PFSK-1 (cell line): Measurements from ENCODE around the gene OR8H1.

Source experiments
- FOXP2 ChIP-seq: optimal IDR thresholded peaks from 2 replicates; pipeline ENCODE3; 2011; ENCODE audit warnings: borderline replicate concordance, control low read depth, inconsistent platforms; ENCODE audit not compliant: insufficient read depth; ENCODE audit errors: extremely low read length, extremely low read depth
- POLR2AphosphoS5 ChIP-seq: IDR thresholded peaks from 2 replicates; pipeline ENCODE4 v1.6.1; 2012; ENCODE audit warnings: low read depth, mild to moderate bottlenecking, control low read depth, low read length, moderate library complexity
- SIN3A ChIP-seq: IDR thresholded peaks from 2 replicates; pipeline ENCODE4 v1.6.1; 2012; ENCODE audit warnings: mild to moderate bottlenecking, low read length, moderate library complexity, borderline replicate concordance; ENCODE audit not compliant: insufficient read depth
- TAF1 ChIP-seq: IDR thresholded peaks from 2 replicates; pipeline ENCODE4 v1.6.1; 2012; ENCODE audit warnings: low read length, control low read depth, borderline replicate concordance; ENCODE audit not compliant: insufficient read depth
- TF ChIP-seq, protein P1 (sequence below), 2 experiments: IDR thresholded peaks; 2 replicates each; pipeline versions ENCODE4 v1.6.1 to v1.8.0; 2011 to 2012; ENCODE audit warnings: low read depth in 2 of 2, low read length in 2 of 2, control low read depth in 1 of 2, inconsistent platforms in 1 of 2, mild to moderate bottlenecking in 1 of 2, moderate library complexity in 1 of 2; ENCODE audit not compliant: insufficient read depth in 1 of 2

OR8H1 gene

DNA sequence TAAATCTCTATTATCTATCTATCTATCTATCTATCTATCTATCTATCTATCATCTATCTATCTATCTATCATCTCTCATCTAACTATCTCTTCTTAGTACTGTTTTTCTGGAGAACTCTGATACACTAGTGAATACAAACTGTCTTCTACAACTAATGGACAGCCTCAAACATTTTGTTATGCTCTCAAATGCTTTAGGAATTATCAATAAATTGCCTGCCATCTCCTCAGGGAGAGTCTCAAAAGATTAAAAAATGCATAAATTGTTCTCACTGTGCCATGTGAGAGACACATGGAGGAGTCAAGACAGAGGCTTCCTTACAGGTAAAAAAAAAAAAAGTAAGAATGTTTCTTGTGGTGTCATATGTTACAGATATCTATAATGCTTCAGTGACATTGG, 22.8 kb upstream of the OR8H1 start, which contains the start of gene OR8K3:
Gene OR8K3 (plus strand): TSS at position 301 of the 400 bp plus-strand sequence. CDS start 3,163 bp downstream, outside the sequence.
- TF ChIP-seq, protein P1, sequence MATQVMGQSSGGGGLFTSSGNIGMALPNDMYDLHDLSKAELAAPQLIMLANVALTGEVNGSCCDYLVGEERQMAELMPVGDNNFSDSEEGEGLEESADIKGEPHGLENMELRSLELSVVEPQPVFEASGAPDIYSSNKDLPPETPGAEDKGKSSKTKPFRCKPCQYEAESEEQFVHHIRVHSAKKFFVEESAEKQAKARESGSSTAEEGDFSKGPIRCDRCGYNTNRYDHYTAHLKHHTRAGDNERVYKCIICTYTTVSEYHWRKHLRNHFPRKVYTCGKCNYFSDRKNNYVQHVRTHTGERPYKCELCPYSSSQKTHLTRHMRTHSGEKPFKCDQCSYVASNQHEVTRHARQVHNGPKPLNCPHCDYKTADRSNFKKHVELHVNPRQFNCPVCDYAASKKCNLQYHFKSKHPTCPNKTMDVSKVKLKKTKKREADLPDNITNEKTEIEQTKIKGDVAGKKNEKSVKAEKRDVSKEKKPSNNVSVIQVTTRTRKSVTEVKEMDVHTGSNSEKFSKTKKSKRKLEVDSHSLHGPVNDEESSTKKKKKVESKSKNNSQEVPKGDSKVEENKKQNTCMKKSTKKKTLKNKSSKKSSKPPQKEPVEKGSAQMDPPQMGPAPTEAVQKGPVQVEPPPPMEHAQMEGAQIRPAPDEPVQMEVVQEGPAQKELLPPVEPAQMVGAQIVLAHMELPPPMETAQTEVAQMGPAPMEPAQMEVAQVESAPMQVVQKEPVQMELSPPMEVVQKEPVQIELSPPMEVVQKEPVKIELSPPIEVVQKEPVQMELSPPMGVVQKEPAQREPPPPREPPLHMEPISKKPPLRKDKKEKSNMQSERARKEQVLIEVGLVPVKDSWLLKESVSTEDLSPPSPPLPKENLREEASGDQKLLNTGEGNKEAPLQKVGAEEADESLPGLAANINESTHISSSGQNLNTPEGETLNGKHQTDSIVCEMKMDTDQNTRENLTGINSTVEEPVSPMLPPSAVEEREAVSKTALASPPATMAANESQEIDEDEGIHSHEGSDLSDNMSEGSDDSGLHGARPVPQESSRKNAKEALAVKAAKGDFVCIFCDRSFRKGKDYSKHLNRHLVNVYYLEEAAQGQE (IDR thresholded peaks at IDR 0.05; ENCODE audit: insufficient read depth in 1 of 2, low read depth in 2 of 2, low read length in 2 of 2): no peak
- TF ChIP-seq POLR2AphosphoS5: no peak
- TF ChIP-seq SIN3A: no peak
- TF ChIP-seq TAF1: no peak
- TF ChIP-seq FOXP2: no peak

DNA sequence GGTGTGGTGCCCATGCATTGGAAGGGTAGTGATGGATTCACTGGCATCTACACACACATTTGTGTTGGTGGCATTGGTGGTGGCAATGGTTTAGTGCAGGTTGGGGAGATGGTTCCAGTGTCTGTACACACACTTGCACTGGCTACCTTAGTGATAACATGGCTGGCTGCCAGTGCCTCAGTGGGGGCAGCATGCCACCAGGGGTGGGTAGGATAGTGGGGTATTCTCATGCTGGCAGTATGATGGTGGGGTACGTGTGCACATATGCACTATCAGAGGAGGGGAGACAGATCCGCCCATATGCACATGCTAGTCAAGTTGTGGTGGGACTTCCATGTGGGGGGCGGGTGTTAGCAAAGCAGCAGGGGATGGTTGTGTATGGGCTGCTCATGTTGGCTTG, 15.8 kb upstream of the OR8H1 start:
- TF ChIP-seq FOXP2 (no peak), POLR2AphosphoS5 (no peak), TAF1 (no peak), SIN3A (no peak)
- TF ChIP-seq, protein P1 (IDR thresholded peaks at IDR 0.05; ENCODE audit: insufficient read depth in 1 of 2, low read depth in 2 of 2, low read length in 2 of 2): no peak

DNA sequence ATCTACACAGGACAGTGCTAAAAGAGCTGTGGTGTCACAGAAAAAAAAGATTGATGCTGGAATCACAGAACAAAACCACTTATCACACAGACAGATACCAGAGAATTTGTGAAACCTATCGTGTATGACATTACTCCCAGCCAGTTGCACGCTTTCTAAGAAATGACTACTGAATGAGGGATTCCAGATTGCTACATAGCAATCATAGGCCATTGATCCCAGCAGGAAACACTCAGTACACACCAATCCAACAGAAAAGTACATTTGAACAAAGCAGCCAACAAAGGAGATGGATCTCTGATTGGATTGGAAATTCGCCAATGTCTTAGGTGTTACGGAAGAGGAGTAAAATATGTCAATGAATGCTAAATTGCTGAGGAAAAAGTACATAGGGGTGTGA, 4.8 kb upstream of the OR8H1 start:
- TF ChIP-seq SIN3A (no peak), POLR2AphosphoS5 (no peak), FOXP2 (no peak), TAF1 (no peak)
- TF ChIP-seq, protein P1 (IDR thresholded peaks at IDR 0.05; ENCODE audit: insufficient read depth in 1 of 2, low read depth in 2 of 2, low read length in 2 of 2): no peak

DNA sequence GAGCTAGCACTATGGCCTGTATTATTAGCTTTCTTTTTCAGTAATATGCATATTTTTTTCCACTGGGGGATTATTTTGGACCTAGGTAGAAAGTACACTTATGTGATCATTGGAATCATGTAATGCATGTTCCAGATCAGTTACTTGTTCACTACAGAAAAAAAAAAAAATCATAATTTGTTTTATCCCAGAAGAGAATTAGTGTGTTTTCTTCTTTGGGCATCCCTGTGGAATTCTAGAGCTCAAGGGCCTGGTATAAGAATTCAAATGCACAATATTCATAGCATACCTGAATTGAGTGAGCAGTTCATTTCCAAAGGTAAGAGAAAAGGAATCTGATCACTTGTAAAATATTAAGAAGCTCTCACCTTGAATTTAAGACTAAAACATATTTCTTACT, 18.2 kb downstream of the OR8H1 start, which contains the start of gene OR5T1:
Gene OR5T1 (plus strand): TSS at position 301 of the 400 bp plus-strand sequence. CDS start 1,485 bp downstream, outside the sequence.
- TF ChIP-seq TAF1: no peak
- TF ChIP-seq POLR2AphosphoS5: no peak
- TF ChIP-seq SIN3A: no peak
- TF ChIP-seq FOXP2: no peak

DNA sequence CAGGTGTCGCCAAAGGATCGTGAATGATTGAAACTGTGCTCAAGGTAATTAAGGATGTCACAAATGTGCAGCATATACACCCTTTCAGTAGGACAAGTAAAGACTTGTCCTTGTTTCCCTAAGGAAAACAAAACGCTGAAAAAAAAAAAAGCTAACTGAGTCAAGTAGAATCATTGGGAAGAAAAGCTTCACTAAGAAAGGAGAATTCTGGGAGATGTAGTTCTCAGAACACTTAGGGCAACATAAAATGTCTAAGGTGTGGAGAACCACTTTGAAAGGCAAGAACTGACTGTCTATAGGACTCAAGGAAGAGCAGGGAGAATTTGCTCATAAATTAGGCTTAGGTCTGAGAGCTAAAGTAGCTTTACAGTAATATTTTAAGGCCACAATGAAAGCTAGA, 21.0 kb downstream of the OR8H1 start:
- no peak for TF ChIP-seq TAF1
- TF ChIP-seq, protein P1 (IDR thresholded peaks at IDR 0.05; ENCODE audit: insufficient read depth in 1 of 2, low read depth in 2 of 2, low read length in 2 of 2): no peak

DNA sequence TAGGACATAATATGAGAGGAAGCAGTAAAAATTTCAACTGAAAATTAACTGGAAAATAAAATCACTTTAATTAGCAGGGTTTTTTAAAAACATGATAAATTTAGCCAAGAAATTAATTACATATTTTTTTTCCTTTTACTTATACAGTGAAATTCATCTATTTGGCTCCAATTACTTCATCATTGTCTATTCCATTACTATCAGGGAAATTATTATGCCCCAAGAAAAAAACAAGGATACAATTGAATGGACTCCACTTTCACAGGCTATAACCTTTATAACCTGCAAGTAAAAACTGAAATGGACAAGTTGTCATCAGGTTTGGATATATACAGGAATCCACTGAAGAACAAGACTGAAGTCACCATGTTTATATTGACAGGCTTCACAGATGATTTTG, 40.1 kb downstream of the OR8H1 start, which contains the start of gene OR5T3:
Gene OR5T3 (plus strand): TSS at position 301 of the 400 bp plus-strand sequence. CDS start 0 bp downstream, at position 301.
- TF ChIP-seq FOXP2 (no peak), SIN3A (no peak), POLR2AphosphoS5 (no peak), TAF1 (no peak)
- TF ChIP-seq, protein P1 (IDR thresholded peaks at IDR 0.05; ENCODE audit: insufficient read depth in 1 of 2, low read depth in 2 of 2, low read length in 2 of 2): no peak
